K562 (cell line): ENCODE measurements around the gene TOM1L2. TPM values are rescaled to one million over a fixed set of nuclear protein-coding genes. Genes with fewer than 3 reads are reported as not detected.

Experiments used
- ARID1B ChIP-seq: fragments of 450-650 bp; IDR thresholded peaks from 2 replicates; pipeline ENCODE4 v1.6.1; 2016; ENCODE audit warnings: antibody characterized with exemption, mild to moderate bottlenecking, inconsistent platforms
- DACH1 ChIP-seq: fragments of 450-650 bp; IDR thresholded peaks from 2 replicates; pipeline ENCODE4 v1.6.1; 2018; ENCODE audit not compliant: partially characterized antibody
- DPF2 ChIP-seq: fragments of 450-650 bp; IDR thresholded peaks from 2 replicates; pipeline ENCODE4 v1.6.1; 2016
- FOXM1 ChIP-seq, 2 experiments: fragments of 450-650 bp in 1 of 2; sonication (generic) in 1 of 2; formaldehyde crosslinking in 1 of 2; IDR thresholded peaks; 2 replicates each; pipeline versions ENCODE4 v1.6.1 to v1.9.0; 2017 to 2022; ENCODE audit warnings: low read depth in 2 of 2, mild to moderate bottlenecking in 2 of 2, missing genetic modification reagents in 1 of 2, moderate library complexity in 1 of 2
- HDAC8 ChIP-seq: fragments of 450-650 bp; IDR thresholded peaks from 2 replicates; pipeline ENCODE4 v1.6.1; 2016; ENCODE audit warnings: mild to moderate bottlenecking, missing genetic modification characterization, moderate library complexity, missing compliant biosample characterization
- HNRNPK ChIP-seq: fragments of 200-400 bp; formaldehyde crosslinking; IDR thresholded peaks from one replicate; pipeline ENCODE4 v1.6.1; 2018; ENCODE audit warnings: mild to moderate bottlenecking, low read depth, low read length; ENCODE audit not compliant: poor library complexity, severe bottlenecking
- KLF1 ChIP-seq: fragments of 450-650 bp; IDR thresholded peaks from 2 replicates; pipeline ENCODE4 v1.6.1; 2016; ENCODE audit warnings: missing genetic modification characterization, missing compliant biosample characterization
- MAFF ChIP-seq: IDR thresholded peaks from 2 replicates; pipeline ENCODE4 v1.6.1; 2012; ENCODE audit warnings: low read length, improper control_type of control experiment
- MAX ChIP-seq: sonication (generic); formaldehyde crosslinking; IDR thresholded peaks from 2 replicates; pipeline ENCODE4 v1.9.0; 2022; ENCODE audit warnings: mild to moderate bottlenecking, missing genetic modification reagents
- MAZ ChIP-seq, 2 experiments: fragments of 450-650 bp in 1 of 2; sonication (generic) in 1 of 2; formaldehyde crosslinking; IDR thresholded peaks in 1 of 2; conservative IDR thresholded peaks in 1 of 2; 2 replicates each; pipeline versions ENCODE4 v1.4.0 to v1.5.0; 2020; ENCODE audit warnings: mild to moderate bottlenecking in 1 of 2, missing genetic modification reagents in 1 of 2
- MXI1 ChIP-seq: IDR thresholded peaks from 2 replicates; pipeline ENCODE4 v1.6.1; 2011; ENCODE audit warnings: low read depth, mild to moderate bottlenecking, improper control_type of control experiment, low read length
- MYBL2 ChIP-seq, 2 experiments: fragments of 450-650 bp in 1 of 2; sonication (generic) in 1 of 2; formaldehyde crosslinking in 1 of 2; IDR thresholded peaks; 2 replicates each; pipeline versions ENCODE4 v1.6.1 to v1.8.1; 2017 to 2022; ENCODE audit warnings: borderline replicate concordance in 1 of 2, inconsistent platforms in 1 of 2, low read depth in 1 of 2, mild to moderate bottlenecking in 1 of 2, missing genetic modification reagents in 1 of 2, moderate library complexity in 1 of 2
- MYNN ChIP-seq, 2 experiments: sonication (generic); formaldehyde crosslinking in 1 of 2; IDR thresholded peaks; 2 replicates each; pipeline versions ENCODE4 v1.5.0 to v1.6.1; 2016 to 2020; ENCODE audit warnings: antibody characterized with exemption in 1 of 2, missing genetic modification reagents in 1 of 2
- NBN ChIP-seq: fragments of 450-650 bp; IDR thresholded peaks from 2 replicates; pipeline ENCODE4 v1.6.1; 2016; ENCODE audit warnings: low read depth, mild to moderate bottlenecking
- SMAD4 ChIP-seq: fragments of 250-450 bp; sonication (Bioruptor Pico); conservative IDR thresholded peaks from 2 replicates; pipeline ENCODE4 v1.8.0; 2021; ENCODE audit warnings: inconsistent platforms, mild to moderate bottlenecking, moderate library complexity
- SMARCE1 ChIP-seq: fragments of 450-650 bp; IDR thresholded peaks from 2 replicates; pipeline ENCODE4 v1.7.1; 2016; ENCODE audit warnings: mild to moderate bottlenecking
- SP1 ChIP-seq: sonication (generic); formaldehyde crosslinking; IDR thresholded peaks from 2 replicates; pipeline ENCODE4 v1.8.1; 2022; ENCODE audit warnings: mild to moderate bottlenecking, missing genetic modification reagents
- TCF3 ChIP-seq: sonication (generic); formaldehyde crosslinking; IDR thresholded peaks from 2 replicates; pipeline ENCODE4 v1.4.0; 2020; ENCODE audit warnings: mild to moderate bottlenecking, missing genetic modification reagents
- THRA ChIP-seq: fragments of 450-650 bp; IDR thresholded peaks from 2 replicates; pipeline ENCODE4 v1.6.1; 2017; ENCODE audit warnings: mild to moderate bottlenecking, moderate library complexity
- YY1 ChIP-seq, 3 experiments: IDR thresholded peaks; 2 replicates each; pipeline ENCODE4 v1.6.1; 2011; ENCODE audit warnings: low read length in 2 of 3, mild to moderate bottlenecking in 2 of 3, moderate library complexity in 2 of 3, borderline replicate concordance in 1 of 3, control low read depth in 1 of 3, low read depth in 1 of 3; ENCODE audit not compliant: insufficient read depth in 3 of 3, insufficient replicate concordance in 2 of 3, control insufficient read depth in 1 of 3, insufficient read length in 1 of 3; ENCODE audit errors: extremely low read depth in 1 of 3
- ZFP36 ChIP-seq: fragments of 150-350 bp; IDR thresholded peaks from 2 replicates; pipeline ENCODE4 v1.6.1; 2018; ENCODE audit warnings: low read length, low read depth; ENCODE audit not compliant: partially characterized antibody
- ZHX1 ChIP-seq: fragments of 150-350 bp; conservative IDR thresholded peaks from 2 replicates; pipeline ENCODE4 v1.6.1; 2014; ENCODE audit warnings: low read length
- polyA plus RNA-seq, 8 experiments: library from polyadenylated mRNA; depleted of rRNA in 4 of 8; stranded (reverse) in 5 of 8; unstranded in 3 of 8; fragments of >200 nt; fragmentation: Nextera tagmentation in 2 of 8; fragmentation: Illumina TruSeq in 1 of 8; extraction: Ambion mirVana in 2 of 8; extraction: Trizol in 1 of 8; gene quantifications; 2 replicates each; pipeline versions ENCODE4 v1.2.1 to v1.2.3, GENCODE V29; 2011 to 2014; ENCODE audit warnings: inconsistent platforms in 1 of 8, missing spikeins in 1 of 8
- total RNA-seq, 7 experiments: library from RNA; depleted of rRNA in 6 of 7; stranded (reverse); fragments of >200 nt in 6 of 7; fragmentation: Illumina TruSeq in 2 of 7; extraction: Trizol in 2 of 7; gene quantifications; 2 replicates each; pipeline versions ENCODE4 v1.2.1 to v1.2.3, GENCODE V29; 2011 to 2021; ENCODE audit warnings: low replicate concordance in 1 of 7

TOM1L2 gene
- total and polyA plus RNA-seq, 9 of the 15 experiments (the other 6 are each of a cell fraction or from before 2014, with no cell fraction given): 0.07 to 6.0 (median 2.5) TPM

- no peak for TF ChIP-seq FOXM1 (IDR thresholded peaks at IDR 0.05; ENCODE audit: low read depth)
- TF ChIP-seq FOXM1 (CRISPR knock-in tag; IDR thresholded peaks at IDR 0.05; ENCODE audit: low read depth): no peak
- TF ChIP-seq SMAD4 (CRISPR knock-in tag): peak; percentile 71
- TF ChIP-seq YY1 (IDR thresholded peaks at IDR 0.05; ENCODE audit: borderline replicate concordance in 1 of 3, control insufficient read depth in 1 of 3, extremely low read depth in 1 of 3, insufficient read depth in 3 of 3, insufficient read length in 1 of 3, insufficient replicate concordance in 2 of 3, low read depth in 1 of 3, low read length in 2 of 3): peak in 1 of 3 experiments; percentile 46
- TF ChIP-seq DACH1: peak; percentile 48
- TF ChIP-seq MYNN (IDR thresholded peaks at IDR 0.05): peak; percentile 79; the same call in 1 of the 2 replicates
- no peak for TF ChIP-seq MYNN (CRISPR knock-in tag; IDR thresholded peaks at IDR 0.05)
- TF ChIP-seq HNRNPK: no peak
- TF ChIP-seq MYBL2 (IDR thresholded peaks at IDR 0.05; ENCODE audit: low read depth): no peak
- no peak for TF ChIP-seq MYBL2 (CRISPR knock-in tag; IDR thresholded peaks at IDR 0.05; ENCODE audit: borderline replicate concordance)
- TF ChIP-seq HDAC8 (tag): no peak
- peak; percentile 13; the same call in 1 of the 2 replicates for TF ChIP-seq KLF1 (tag)
- peak; percentile 84 for TF ChIP-seq DPF2
- TF ChIP-seq SMARCE1: peak; percentile 76
- 0 out of 4 replicates have a peak, but pooled peaks of 1 of the 2 experiments have one; percentile 23 for TF ChIP-seq MAZ (CRISPR knock-in tag; conservative IDR thresholded peaks at IDR 0.05 in 1 of 2, IDR thresholded peaks at IDR 0.05 in 1 of 2)
- TF ChIP-seq ARID1B: peak; percentile 77
- no peak for TF ChIP-seq THRA
- TF ChIP-seq MAX: peak; percentile 52
- TF ChIP-seq ZHX1: no peak
- TF ChIP-seq MAFF: peak; percentile 9; the same call in 1 of the 2 replicates
- peak; percentile 62 for TF ChIP-seq TCF3 (CRISPR knock-in tag)
- TF ChIP-seq MXI1: 0 out of 2 replicates have a peak, but pooled peaks have one; percentile 18
- TF ChIP-seq SP1 (CRISPR knock-in tag): no peak
- TF ChIP-seq ZFP36: peak; percentile 36
- TF ChIP-seq NBN: peak; percentile 46; the same call in 1 of the 2 replicates
Measured at GRCh38 chr17:17913695-17914332, 58.4 kb downstream of the TOM1L2 start (continued).
